HG02610 (cell line): ENCODE measurements around the gene IQCE.

Source experiments
- ATAC-seq: cut with Tn5 transposase; IDR thresholded peaks from one replicate; pipeline ENCODE4 v1.9.1; 2021; ENCODE audit warnings: mild to moderate bottlenecking, moderate library complexity; ENCODE audit not compliant: unreplicated experiment

The IQCE gene

DNA sequence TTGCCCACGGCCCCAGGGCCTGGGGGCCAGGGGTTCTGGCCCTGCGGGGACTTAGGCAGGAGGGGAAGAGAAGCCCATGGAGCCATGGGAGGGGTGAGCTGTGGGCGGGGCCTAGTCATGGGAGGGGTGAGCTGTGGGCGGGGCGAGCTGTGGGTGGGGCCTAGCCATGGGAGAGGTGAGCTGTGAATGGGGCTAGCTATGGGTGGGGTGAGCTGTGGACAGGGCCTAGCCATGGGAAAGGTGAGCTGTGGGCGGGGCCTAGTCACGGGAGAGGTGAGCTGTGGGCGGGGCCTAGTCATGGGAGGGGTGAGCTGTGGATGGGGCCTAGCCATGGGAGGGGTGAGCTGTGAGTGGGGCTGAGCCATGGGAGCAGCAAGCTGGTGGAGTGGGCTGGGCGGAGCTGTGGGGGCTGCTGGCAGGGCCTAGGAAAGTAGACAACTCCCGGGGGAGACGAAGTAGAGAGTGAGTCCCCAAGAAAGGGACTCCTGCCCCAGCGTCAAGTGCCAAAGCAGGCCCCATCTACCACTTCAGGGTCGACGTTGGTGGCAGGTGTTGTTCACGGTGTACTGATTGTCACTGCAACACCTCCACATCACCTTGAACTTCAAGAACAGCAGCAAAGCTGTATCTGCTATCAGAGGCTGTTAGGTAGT lies 53.8 kb downstream of the IQCE start:
- no peak for ATAC-seq

DNA sequence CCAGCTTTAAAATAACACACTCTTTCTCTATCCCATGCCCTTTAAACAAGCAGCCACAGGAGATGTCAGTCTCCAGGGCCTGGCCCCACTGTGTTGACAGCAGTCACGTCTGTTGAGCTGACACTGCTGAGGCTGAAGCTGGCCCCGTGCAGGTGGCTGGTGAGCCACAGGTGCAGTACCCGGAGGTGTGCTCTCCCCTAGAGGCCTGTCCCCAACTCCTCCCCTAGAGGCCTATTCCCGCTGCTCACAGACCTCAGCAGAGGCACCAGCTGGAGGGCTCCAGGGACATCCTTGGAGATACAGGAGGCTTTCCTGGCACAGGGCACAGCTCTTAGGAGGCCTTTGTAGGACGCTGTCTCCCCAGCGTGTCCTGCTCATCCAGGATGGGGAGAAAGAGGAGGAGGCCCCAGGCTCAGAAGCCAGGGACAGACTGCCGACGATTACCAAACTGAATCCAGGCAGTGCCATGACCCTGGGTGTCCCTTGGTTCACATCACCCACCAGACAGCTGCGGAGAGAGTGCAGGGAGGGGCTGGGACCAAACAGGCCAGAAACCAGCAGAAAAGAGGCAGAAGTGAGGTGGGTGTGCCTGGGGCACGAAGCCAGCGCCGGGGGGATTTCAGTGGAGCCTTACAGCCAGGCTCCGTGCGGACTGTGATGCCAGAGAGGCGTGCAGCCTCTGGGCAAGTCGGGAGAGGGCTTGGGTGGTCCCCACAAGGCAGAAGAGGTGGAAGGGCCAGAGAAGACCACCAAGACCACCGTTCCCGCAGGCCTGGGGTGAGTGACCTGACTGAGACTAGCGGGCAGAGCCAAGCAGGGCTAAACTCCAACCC lies 54.5 kb downstream of the IQCE start:
- no peak for ATAC-seq

DNA sequence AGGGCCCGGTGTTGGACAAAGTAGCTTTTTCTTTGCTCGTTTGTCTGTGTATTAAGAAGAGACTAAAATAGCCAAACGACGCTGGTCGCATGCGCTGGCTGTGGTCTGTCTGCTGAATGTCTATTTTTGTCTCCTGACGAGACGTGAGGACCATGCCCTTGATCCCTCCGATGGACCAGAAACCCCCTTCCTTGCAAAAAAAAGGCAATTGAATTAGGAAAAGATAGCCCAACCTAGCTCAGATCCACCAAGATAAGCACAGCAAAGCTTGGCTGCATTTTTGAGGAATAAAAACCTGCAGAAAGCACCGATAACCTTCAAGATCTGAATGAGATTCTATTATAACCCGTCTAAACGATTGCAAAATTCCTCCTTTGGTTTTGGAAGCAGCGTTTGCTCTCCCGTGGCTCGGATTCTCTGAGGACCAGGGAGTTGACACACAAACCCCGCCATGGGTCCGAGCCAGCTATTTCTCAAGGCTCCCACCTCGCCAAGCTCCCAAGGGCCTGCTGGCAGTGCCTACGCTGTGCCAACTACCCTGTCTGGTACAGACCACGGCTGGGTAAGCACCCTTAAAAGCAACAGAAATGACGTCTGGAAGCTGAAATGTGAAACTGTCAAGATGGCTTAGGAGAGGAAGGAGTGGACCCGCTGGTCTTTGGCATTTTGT lies 55.3 kb downstream of the IQCE start:
- no peak for ATAC-seq

DNA sequence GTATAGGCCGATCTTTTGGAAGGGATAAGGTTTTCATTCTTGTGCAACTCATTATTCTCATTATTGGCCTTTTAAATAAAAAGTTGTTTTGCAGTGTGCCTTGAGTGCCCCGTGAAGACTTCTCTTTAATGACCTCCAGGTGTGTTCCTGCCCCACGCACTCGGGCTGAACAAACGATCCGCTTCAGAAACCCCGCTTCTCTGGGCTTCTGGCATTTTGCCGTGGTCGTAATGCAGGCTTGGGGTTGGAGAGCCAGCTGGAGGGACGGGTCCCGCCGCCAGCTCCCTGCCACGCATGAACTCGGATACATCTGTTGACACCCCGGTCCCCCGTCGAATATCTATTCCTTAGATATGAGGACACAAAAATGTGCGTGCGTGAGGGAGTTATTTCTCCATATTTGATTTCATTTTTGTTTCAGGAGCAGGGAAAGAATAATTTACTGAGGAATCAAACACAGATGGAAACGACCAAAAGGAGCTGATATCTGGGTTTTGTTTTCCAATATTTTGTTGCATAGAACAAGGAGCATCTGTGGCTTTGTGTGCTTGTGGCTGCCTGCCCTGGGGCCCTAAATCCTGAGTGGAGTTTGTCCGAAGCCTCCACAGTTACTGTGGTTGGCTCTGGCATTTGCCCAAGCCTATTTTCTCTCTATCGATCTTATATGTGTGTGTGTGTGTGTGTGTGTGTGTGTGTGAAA lies 56.0 kb downstream of the IQCE start:
- ATAC-seq: no peak

DNA sequence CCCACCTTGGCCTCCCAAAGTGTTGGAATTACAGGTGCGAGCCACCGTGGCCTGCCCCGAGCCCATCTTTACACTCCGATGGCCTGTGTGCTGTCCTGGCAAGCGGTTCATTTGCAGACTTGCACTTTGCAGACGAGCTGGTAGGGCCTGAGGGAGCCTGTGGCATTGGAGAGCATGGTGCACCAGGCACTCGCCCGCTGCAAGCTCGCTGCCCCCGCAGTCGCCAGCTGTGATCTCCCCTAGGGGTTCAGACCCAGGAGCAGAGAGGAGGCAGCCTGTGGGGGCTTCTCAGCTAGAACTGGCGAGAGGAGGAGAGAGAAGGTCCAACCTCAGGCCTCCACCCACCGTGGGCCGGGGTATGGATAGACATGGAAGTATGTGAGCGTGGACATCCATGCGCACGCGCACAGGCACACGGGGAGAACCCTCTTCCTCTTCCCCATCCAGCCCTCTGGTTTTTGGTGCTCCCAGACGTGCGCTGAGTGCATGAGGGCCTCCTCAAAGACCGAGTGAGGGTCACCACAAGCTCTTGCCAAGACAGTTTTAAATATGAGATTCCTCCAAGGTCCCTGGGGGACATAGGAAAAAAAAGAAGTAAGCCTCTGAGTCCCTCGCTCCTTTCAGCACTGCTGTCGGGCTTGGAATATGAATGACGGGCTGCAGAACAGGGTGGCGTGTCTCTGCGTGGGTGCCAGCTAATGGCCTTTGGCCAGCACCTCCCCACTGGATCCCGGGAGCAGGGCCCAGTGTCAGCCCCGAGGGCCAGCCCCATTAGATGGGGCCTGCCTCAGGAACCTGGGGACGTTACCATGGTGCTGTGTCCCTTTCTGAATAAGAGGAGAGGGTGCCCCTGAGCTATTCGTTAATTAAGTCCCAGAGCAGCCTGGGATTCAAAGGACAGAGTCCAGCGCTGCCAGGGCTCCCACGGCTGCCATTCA lies 57.9 kb downstream of the IQCE start:
- ATAC-seq: no peak

- ATAC-seq: no peak
Observed at GRCh38 chr7:2617325-2617905, 58.6 kb downstream of the IQCE start.

DNA sequence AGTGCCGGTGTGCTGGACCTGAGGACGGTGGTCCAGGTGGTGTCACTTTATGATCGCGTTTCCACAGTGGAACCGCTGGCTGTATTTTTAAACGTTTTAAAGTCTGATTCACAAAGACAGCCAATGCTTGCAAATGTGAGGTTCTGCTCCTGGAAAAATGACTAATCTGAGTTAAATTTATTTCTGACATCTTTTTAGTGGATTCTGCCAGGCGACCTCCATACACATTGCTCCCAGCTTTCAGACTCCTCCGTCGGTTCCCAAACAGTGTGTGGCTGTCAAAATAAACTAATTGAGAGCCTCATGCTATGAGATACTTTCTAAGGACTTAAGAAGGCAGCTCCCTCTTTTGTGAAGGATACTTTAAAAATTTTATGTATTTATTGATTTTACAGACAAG lies 60.3 kb downstream of the IQCE start:
- no peak for ATAC-seq

GRCh38 chr7:2621061-2621828 lies 62.5 kb downstream of the IQCE start:
- ATAC-seq: no peak

- ATAC-seq: no peak
Observed at GRCh38 chr7:2621948-2622640, 63.3 kb downstream of the IQCE start.

DNA sequence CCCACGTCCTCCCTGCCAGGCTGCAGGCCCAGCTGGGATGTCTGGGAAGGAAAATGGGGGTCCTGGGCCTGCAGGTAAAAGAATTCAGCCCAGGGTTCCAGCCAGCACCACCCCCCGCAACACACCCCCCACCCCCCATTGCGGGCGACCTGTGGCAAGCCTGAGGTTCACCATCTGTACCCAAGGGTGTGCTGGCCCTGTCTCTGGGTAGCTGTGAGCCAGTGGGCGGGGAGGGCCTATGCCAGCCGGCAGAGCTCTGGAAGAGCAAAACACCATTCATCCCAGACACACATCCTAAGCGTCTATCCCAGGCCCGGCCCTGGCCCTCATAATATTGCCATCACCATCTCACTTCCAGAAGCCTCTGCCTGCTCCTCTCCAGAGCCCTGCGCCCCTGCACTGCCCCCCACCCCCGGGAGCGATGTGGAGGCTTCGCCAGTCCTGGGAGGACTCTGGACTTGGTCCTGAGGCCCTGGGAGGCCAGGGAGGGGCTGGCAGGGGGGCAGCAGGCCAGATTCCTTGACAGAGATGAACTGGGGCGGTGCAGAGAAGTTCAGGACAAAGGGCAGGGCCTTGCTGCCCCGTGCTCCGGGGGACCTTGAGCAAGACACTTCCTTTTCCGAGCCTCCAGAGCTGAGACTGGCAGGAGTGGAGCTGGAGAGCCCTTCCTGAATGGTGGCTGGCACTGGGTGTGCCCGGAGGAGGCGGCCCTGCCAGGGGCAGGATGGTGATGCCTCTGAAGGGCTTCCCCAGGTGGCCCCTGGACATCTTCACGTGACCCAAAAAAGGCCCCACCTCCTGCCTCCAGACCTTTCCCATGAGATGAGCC lies 64.3 kb downstream of the IQCE start:
- ATAC-seq: no peak

DNA sequence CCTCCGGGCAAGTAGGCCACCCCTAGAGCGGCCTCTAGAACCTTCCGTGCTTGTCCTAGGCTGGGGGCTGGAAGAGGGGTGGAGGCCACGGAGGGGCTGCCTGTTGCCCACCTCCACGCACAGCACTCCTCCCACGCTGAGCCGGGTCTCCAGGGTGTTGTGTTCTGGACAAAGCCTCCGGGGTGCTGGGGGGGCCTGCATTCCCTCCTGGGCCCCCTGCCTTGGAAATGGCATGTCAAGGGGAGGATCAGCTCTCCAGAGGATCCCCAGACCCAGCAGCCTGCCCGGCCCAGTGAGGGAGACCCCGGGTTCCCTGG lies 64.9 kb downstream of the IQCE start:
- ATAC-seq: no peak

DNA sequence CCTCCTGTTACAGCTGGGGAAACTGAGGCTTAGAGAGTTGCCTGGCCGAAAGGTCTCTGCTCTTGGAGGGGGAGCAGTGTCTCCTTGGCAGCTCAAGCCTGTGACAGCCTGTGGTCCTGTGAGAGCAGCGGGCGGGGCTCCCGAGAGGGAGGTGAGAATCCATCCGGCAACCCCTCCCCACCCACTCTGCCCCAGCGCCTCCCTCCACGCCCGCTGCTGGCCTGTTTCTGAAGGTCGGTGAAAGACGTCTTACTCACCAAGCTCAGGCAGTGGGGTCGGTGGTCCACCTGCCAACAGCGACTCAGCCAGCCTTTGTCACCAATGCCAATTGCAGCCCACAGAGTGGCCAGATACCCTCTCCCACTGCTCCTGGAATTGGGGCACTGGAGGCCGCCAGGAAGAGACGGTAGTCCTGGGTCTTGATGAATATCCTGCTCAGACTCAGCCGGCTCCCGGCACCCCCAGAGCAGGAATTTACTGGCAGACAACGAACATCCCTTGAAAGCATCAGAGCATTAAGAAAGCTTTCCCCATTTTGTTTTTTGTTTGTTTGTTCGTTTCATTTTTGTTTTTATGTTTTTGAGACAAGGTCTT lies 65.6 kb downstream of the IQCE start:
- ATAC-seq: no peak

GRCh38 chr7:2626498-2627117 lies 67.8 kb downstream of the IQCE start:
- no peak for ATAC-seq

GRCh38 chr7:2627258-2628129 lies 68.7 kb downstream of the IQCE start:
- ATAC-seq: no peak

DNA sequence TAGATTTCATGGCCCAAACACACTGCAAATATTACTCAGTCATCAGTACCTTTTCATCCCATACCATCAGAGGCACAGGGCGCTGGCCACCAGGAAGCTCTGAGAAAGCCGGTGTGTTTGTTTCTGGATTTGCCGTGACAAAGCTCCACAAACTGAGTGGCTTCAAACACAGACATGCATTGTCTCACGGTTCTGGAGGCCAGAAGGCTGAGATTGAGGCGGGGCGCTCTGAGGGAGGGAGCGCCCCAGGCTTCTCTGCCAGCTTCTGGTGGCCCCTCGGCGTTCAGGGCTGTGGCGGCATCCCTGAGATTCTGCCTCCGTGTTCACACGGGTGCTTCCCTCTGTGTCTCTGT lies 69.3 kb downstream of the IQCE start:
- ATAC-seq: no peak

GRCh38 chr7:2628891-2629290 lies 70.1 kb downstream of the IQCE start:
- no peak for ATAC-seq
